PC-9 (cell line): ENCODE measurements around the gene MMAA.
"Not testable (repeated sequence)": the region's sequence is repeated elsewhere in the genome, so short reads cannot be mapped to it uniquely, and the experiment has no call there.

ENCODE experiments used
- EZH2 ChIP-seq: fragments of 200-600 bp; sonication (generic); IDR thresholded peaks from 2 replicates; pipeline ENCODE4 v1.8.0; 2017; ENCODE audit warnings: antibody characterized with exemption, low read depth
- TF ChIP-seq, protein P1 (sequence below): fragments of 200-600 bp; sonication (generic); conservative IDR thresholded peaks from 2 replicates; pipeline ENCODE4 v1.6.1; 2017; ENCODE audit warnings: mixed run types, antibody characterized with exemption, mild to moderate bottlenecking, moderate library complexity

DNA sequence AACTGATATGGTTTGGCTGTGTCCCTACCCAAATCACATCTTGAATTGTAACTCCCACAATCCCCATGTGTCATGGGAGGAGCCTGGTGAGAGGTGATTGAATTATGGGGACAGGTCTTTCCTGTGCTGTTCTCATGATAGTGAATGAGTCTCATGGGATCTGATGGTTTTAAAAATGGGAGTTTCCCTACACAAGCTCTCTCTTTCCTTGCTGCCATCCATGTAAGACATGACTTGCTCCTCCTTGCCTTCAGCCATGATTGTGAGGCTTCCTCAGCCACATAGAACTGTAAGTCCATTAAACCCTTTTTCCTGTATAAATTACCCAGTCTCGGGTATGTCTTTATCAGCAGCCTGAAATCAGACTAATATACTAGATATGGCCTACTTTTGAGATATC, 2.9 kb downstream of the MMAA start:
- TF ChIP-seq, protein P1, sequence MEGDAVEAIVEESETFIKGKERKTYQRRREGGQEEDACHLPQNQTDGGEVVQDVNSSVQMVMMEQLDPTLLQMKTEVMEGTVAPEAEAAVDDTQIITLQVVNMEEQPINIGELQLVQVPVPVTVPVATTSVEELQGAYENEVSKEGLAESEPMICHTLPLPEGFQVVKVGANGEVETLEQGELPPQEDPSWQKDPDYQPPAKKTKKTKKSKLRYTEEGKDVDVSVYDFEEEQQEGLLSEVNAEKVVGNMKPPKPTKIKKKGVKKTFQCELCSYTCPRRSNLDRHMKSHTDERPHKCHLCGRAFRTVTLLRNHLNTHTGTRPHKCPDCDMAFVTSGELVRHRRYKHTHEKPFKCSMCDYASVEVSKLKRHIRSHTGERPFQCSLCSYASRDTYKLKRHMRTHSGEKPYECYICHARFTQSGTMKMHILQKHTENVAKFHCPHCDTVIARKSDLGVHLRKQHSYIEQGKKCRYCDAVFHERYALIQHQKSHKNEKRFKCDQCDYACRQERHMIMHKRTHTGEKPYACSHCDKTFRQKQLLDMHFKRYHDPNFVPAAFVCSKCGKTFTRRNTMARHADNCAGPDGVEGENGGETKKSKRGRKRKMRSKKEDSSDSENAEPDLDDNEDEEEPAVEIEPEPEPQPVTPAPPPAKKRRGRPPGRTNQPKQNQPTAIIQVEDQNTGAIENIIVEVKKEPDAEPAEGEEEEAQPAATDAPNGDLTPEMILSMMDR = not testable (repeated sequence)
- TF ChIP-seq EZH2 = not testable (repeated sequence)
